RPMI8226 (cell line): ENCODE data around the gene LDLRAP1.

ENCODE experiments used
- DNase-seq: peaks from one replicate; pipeline ENCODE4 v3.0.0-alpha.2; 2015

Gene LDLRAP1

DNA sequence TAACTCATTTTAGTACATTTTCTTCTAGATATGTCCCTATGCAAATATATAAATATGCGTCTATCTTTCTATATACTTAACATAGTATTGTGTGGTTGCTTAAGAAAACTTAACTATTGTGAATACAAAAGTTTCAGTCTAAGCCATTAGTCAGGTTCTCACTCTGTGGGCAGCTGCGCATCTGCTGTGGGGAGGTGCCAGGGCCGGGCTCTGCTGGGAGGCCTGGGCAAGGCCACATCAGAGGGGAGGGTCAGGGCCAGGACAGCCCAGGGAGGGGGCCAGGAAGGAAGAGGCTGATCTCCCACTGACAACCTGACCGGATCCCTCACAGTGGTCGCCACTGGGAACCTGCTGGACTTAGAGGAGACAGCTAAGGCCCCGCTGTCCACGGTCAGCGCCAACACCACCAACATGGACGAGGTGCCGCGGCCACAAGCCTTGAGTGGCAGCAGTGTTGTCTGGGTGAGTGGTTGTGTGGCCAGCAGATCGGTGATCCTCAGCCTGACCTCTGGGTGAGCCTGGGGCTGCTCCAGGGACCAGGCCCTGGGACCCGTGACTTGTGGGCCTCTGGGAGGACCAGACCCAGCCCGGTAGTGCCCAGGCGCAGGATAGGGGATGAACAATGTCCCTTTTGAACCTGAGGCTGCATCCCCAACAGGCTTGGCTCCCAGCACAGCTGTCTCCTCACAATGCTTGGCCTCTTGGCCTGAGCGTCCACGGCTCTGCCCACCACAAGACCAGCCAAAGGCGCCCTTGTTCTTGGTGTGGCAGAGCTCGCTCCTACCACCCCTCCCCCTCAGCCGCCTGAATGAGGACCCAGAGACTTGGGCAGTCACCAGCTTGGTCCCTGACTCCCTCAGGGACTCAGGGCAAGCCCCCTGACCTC, 20.2 kb downstream of the LDLRAP1 start:
- DNase-seq = no peak

GRCh38 chr1:25564777-25565574, 21.6 kb downstream of the LDLRAP1 start:
- no peak for DNase-seq

DNA sequence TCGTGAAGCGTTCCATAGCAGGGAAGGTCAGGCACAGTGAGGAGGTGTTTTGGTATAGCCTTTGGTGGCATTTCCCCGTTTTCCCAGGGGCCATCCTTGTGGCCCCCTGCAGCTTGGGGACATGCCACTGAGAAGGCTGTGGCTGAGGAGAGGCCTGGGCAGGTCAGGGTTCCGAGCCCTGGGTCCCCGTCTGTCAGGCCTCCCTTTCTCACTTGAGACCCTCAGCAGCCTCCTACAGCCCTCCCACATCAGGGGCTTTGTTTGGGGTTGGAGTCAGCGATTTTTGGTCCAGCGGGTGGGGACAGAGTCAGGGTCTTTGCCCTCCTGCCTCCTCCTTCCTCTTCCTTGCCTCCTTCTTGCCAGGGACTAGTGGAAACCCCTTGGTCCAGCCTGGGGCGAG, 22.2 kb downstream of the LDLRAP1 start:
- no peak for DNase-seq

DNA sequence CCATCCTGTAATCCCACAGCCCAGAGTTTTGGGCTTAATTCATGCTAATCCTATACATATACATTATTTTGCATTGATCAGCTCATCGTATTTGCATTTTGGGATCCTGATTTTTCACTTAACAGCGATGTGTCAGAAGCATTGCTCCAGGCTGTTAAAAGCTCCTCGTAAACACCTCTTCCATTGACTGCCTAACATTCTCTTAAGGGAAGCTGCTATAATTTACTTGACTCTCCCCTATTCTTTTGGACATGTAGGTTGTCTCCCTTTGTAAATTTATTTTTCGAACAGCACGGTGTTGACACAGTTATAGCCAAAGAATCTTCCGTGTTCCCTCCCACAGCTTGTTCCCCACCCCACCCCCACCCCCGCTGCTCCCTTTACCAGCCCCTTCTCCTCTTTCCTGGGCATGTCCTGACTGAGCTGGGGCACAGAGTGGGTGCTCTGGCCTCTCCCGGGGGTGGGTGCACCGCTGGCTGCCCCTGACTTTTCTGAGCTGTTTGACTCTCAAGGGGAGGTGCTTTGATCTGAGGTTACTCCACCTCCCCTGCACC, 22.8 kb downstream of the LDLRAP1 start:
- DNase-seq = no peak

- no peak for DNase-seq
These were observed 23.4 kb downstream of the LDLRAP1 start for GRCh38 chr1:25566730-25567341.

GRCh38 chr1:25567710-25568089, 24.3 kb downstream of the LDLRAP1 start:
- no peak for DNase-seq

- no peak for DNase-seq
These were observed 24.9 kb downstream of the LDLRAP1 start for GRCh38 chr1:25568090-25568833.

- no peak for DNase-seq
These were observed 25.6 kb downstream of the LDLRAP1 start for GRCh38 chr1:25568834-25569596.

- DNase-seq = no peak
These were observed 26.4 kb downstream of the LDLRAP1 start for GRCh38 chr1:25569597-25570396.

GRCh38 chr1:25570798-25571521, 27.6 kb downstream of the LDLRAP1 start:
- DNase-seq = no peak

DNA sequence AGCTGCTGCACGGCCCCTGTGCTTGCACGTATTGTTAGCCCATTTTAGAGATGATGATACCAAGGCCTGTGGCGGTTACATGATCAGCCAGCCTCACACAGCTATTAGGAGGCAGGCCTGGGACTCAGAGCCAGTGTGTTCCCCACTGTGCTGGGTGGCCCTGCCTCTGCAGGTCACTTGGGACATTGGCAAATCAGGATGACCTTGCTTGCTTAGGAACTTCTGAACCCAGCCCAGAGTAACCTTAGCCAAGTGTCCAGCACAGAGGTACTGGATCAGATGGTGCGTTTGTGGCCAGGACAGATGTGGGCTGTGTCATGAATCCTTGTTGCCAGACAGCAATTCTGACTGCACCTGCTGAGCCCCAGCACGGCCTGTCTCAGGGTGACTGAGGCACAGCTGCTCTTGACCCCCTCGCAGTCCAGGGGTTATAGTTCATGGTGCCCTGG, 28.1 kb downstream of the LDLRAP1 start:
- no peak for DNase-seq

- DNase-seq = no peak
These were observed 28.7 kb downstream of the LDLRAP1 start for GRCh38 chr1:25572107-25572506.

- DNase-seq = peak; percentile 76
These were observed 29.5 kb downstream of the LDLRAP1 start for GRCh38 chr1:25572708-25573590.

DNA sequence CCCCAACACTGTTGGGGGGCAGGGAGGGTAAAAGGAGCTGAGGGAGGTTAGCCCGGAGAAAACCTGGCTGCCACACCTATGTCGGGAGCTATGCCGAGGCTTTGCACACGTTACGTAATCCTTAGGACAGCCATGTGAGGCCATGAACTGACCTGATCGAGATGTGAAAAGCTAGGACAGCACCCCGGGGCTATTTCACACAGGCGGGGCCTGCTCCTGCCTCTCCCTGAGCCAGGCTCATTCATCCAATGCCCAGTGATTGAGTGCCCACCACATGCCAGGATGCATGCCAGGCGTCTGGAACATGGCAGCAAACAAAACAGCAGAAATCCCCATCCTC, 30.2 kb downstream of the LDLRAP1 start:
- DNase-seq = no peak

GRCh38 chr1:25573961-25574360, 30.6 kb downstream of the LDLRAP1 start:
- DNase-seq = no peak

GRCh38 chr1:25575191-25575590, 31.8 kb downstream of the LDLRAP1 start:
- DNase-seq = no peak

DNA sequence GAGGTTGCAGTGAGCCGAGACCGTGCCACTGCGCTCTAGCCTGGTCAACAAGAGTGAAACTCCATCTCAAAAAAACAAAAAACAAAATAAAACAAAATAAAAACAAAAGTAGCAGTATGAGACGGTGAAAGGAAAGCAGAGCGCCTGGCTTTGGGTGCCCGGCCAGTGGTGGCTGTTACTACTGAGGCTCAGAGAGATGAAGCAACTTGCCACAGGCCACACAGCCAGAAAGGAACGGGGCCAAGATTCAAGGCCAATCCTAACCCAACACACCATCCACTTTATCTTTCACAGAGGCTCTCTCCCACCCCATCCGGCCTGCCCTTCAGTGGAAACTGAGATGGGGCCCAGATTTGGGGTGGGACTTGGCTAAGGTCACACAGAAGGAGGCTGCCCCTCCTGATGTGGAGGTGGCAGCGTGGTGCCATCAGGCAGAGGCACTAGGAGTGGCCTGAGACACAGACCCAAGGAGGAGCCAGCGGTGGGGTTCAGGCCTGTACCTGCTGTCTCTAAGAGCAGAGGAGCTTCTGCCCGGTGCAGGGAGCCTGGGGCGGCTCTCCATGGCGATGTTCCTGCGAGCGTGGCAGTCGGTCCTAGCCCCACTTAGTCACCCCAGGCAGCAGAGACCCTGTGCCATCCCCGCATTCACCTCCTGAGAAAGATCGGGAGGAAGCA, 33.2 kb downstream of the LDLRAP1 start:
- DNase-seq = no peak

DNA sequence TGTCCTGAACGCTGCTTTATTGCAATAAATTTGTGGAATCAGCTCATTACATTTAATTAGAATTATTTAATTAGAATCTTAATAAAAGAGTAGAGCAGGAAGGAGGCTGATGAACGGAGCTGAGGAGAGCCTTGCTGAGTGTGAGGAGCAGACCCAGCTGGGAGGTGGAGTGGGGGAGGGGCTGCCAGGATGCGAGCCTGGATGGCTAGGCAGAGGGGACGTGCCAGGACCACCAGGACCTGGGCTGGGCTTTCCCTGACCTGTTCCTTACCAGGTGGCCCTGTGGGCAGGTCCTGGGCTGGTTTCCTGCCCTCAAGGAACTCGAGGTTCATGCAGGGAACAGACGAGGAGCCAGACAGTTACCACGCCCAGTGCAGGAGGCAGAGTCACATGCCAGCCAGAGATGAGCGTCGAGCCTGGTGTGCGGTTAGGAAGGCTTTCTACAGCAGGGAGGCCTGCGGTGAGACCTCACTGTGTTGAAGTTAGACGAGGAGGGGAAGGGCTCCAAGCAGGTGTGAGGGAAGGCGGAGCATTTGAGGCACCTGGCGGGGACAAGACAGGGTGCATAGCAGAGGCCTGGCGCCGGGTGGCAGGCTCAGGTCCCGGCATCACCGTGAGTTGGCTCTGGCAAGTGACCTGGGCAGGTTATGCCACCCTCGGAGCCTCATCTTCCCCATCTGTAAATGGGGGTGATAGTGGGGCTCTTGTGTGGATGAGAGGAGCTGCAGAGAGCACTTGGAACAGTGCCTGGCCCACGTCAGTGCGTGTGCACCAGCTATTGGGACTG, 33.9 kb downstream of the LDLRAP1 start:
- no peak for DNase-seq
